ENCODE data around the gene LTB4R2. TPM values are rescaled to one million over a fixed set of nuclear protein-coding genes. Genes with fewer than 3 reads are reported as not detected.

LTB4R2 gene
- total RNA-seq, 2 experiments from 2014 or later: 9.6 to 12.0 TPM

- intact Hi-C loops (cut with micrococcal nuclease): no loop called here
- ChIA-PET CTCF (interaction anchor here (0.8 to 28.2 kb wide), 13 partner anchors 8 to 126 kb away, joined by 3 to 873 read pairs (median 34); partner anchors contain the start of genes ADCY4, DHRS1, GMPR2 and KHNYN), POLR2A (interaction anchor here (0.7 to 5.3 kb wide), 19 partner anchors 11 to 131 kb away, joined by 3 to 54 read pairs (median 4); partner anchors contain the start of genes CBLN3, CHMP4A, DHRS1 and GMPR2)
- no peaks in the 10 kb centered on the region for H3K27me3 Mint-ChIP-seq
- peak; percentile 63 for TF ChIP-seq CTCF (IDR thresholded peaks at IDR 0.05)
- peaks cover 35% of the 10 kb centered on the region for H3K36me3 Mint-ChIP-seq (ENCODE audit: low read depth)
- peak within 1 kb of the TSS; percentile 58 for H3K4me3 Mint-ChIP-seq
- peak; percentile 87 for ATAC-seq
- peaks cover 66% of the 10 kb centered on the region for H3K4me1 Mint-ChIP-seq (ENCODE audit: low read depth)
- DNase-seq: peak; percentile 74
- H3K27ac Mint-ChIP-seq: peak within 1 kb of the TSS; percentile 81
- H3K9me3 Mint-ChIP-seq: no peaks in the 10 kb centered on the region
Observed at GRCh38 chr14:24310646-24311604, 985 bp downstream of the LTB4R2 start, which contains the start of gene LTB4R. LTB4R (plus strand) TSS chr14:24311502; CDS start chr14:24315652, 4,150 bp downstream.

GRCh38 chr14:24311837-24312615 is 2.1 kb downstream of the LTB4R2 start:
- H3K36me3 Mint-ChIP-seq (ENCODE audit: low read depth): peaks cover 27% of the 10 kb centered on the region
- no peak for TF ChIP-seq CTCF (IDR thresholded peaks at IDR 0.05)
- H3K4me1 Mint-ChIP-seq (ENCODE audit: low read depth): peaks cover 66% of the 10 kb centered on the region
- CTCF ChIA-PET: interaction anchor here (1.2 to 28.2 kb wide), 8 partner anchors 10 to 125 kb away, joined by 3 to 873 read pairs (median 38); partner anchors contain the start of genes ADCY4, DHRS1, GMPR2 and KHNYN
- POLR2A ChIA-PET: interaction anchor here (1.0 to 5.3 kb wide), 12 partner anchors 12 to 130 kb away, joined by 3 to 54 read pairs (median 4); partner anchors contain the start of genes CBLN3, CHMP4A, DHRS1 and KHNYN
- H3K9me3 Mint-ChIP-seq: no peaks in the 10 kb centered on the region
- DNase-seq (no peak), ATAC-seq (no peak)
- H3K4me3 Mint-ChIP-seq: peak overlapping the region; percentile 58
- H3K27ac Mint-ChIP-seq: peak overlapping the region; percentile 81
- intact Hi-C loops (cut with micrococcal nuclease): no loop called here
- H3K27me3 Mint-ChIP-seq: no peaks in the 10 kb centered on the region

GRCh38 chr14:24312736-24313507 is 3.0 kb downstream of the LTB4R2 start:
- H3K27ac Mint-ChIP-seq: peak overlapping the region; percentile 63
- peaks cover 67% of the 10 kb centered on the region for H3K4me1 Mint-ChIP-seq (ENCODE audit: low read depth)
- intact Hi-C loops (cut with micrococcal nuclease): no loop called here
- no peak for TF ChIP-seq CTCF (IDR thresholded peaks at IDR 0.05)
- peak; percentile 48 for DNase-seq
- ChIA-PET CTCF (interaction anchor here (1.2 to 28.2 kb wide), 5 partner anchors 13 to 118 kb away, joined by 3 to 873 read pairs (median 34); partner anchors contain the start of genes ADCY4, DHRS1, GMPR2 and KHNYN), POLR2A (interaction anchor here (1.9 to 5.3 kb wide), 3 partner anchors 12 to 70 kb away, joined by 4 to 54 read pairs (median 9); partner anchors contain the start of genes DHRS1, NOP9 and TINF2)
- H3K36me3 Mint-ChIP-seq (ENCODE audit: low read depth): peaks cover 22% of the 10 kb centered on the region
- H3K4me3 Mint-ChIP-seq: peak overlapping the region; percentile 58
- no peaks in the 10 kb centered on the region for H3K9me3 Mint-ChIP-seq
- no peaks in the 10 kb centered on the region for H3K27me3 Mint-ChIP-seq
- no peak for ATAC-seq

GRCh38 chr14:24313913-24314312 is 4.0 kb downstream of the LTB4R2 start:
- ChIA-PET POLR2A (interaction anchor here (0.7 to 2.2 kb wide), 3 partner anchors 11 to 127 kb away, joined by 3 to 9 read pairs (median 4); partner anchors contain the start of gene TINF2), CTCF (interaction anchor here (0.8 to 28.2 kb wide), 6 partner anchors 14 to 122 kb away, joined by 3 to 873 read pairs (median 19); partner anchors contain the start of genes ADCY4, DHRS1, GMPR2 and KHNYN)
- Mint-ChIP-seq H3K4me3 (no peak overlapping the region), H3K27ac (peak overlapping the region; percentile 13), H3K4me1 (ENCODE audit: low read depth) (peaks cover 60% of the 10 kb centered on the region), H3K27me3 (no peaks in the 10 kb centered on the region), H3K9me3 (no peaks in the 10 kb centered on the region), H3K36me3 (ENCODE audit: low read depth) (peaks cover 16% of the 10 kb centered on the region)
- no peak for TF ChIP-seq CTCF (IDR thresholded peaks at IDR 0.05)
- DNase-seq (no peak), ATAC-seq (no peak)
- intact Hi-C loops (cut with micrococcal nuclease): no loop called here

Measured in activated CD8-positive, alpha-beta T cell treated with anti-CD3 and anti-CD28 coated beads for 36 hours (primary cell).